T-helper 2 cell treated with Interferon-gamma antibody and Interleukin-4, amounts not matched to agents 5 μg/mL and 100 μg/mL, for 36 hours (primary cell): Measurements from ENCODE around the gene AOPEP.
A peak's percentile ranks its signal among the peaks of the same experiment; 100 is the strongest.
"Not testable (repeated sequence)": the region's sequence is repeated elsewhere in the genome, so short reads cannot be mapped to it uniquely, and the experiment has no call there.

Experiments
- DNase-seq: peaks from one replicate; pipeline ENCODE4 v3.0.0; 2021; ENCODE audit warnings: low spot score
- H3K27ac Mint-ChIP-seq: one replicate; pipeline ENCODE4 v1.8.0; 2021; ENCODE audit warnings: mild to moderate bottlenecking, mixed read lengths
- H3K27me3 Mint-ChIP-seq: one replicate; pipeline ENCODE4 v1.8.0; 2021; ENCODE audit warnings: low read depth, mixed read lengths
- H3K36me3 Mint-ChIP-seq: one replicate; pipeline ENCODE4 v1.8.0; 2021; ENCODE audit warnings: low read depth, mixed read lengths
- H3K4me1 Mint-ChIP-seq: one replicate; pipeline ENCODE4 v1.8.0; 2021; ENCODE audit warnings: low read depth, mixed read lengths
- H3K4me3 Mint-ChIP-seq: one replicate; pipeline ENCODE4 v1.8.0; 2022; ENCODE audit warnings: mild to moderate bottlenecking, moderate library complexity, mixed read lengths
- H3K9me3 Mint-ChIP-seq: one replicate; pipeline ENCODE4 v1.8.0; 2021; ENCODE audit warnings: mixed read lengths

The AOPEP gene

GRCh38 chr9:94829380-94830070, 103.0 kb downstream of the AOPEP start:
- H3K27me3 Mint-ChIP-seq = no peaks in the 10 kb centered on the region
- peaks cover 15% of the 10 kb centered on the region for H3K4me1 Mint-ChIP-seq

GRCh38 chr9:94830071-94830604, 103.6 kb downstream of the AOPEP start:
- not testable (repeated sequence) for H3K27me3 Mint-ChIP-seq, H3K36me3 Mint-ChIP-seq, H3K9me3 Mint-ChIP-seq, H3K27ac Mint-ChIP-seq, H3K4me3 Mint-ChIP-seq, DNase-seq
- H3K4me1 Mint-ChIP-seq = peaks cover 15% of the 10 kb centered on the region

More at GRCh38 chr9:94829380-94830070, 103.0 kb downstream of the AOPEP start:
- no peak overlapping the region for H3K4me3 Mint-ChIP-seq
- no peak for DNase-seq
- H3K27ac Mint-ChIP-seq = no peak overlapping the region
- peaks cover 9% of the 10 kb centered on the region for H3K36me3 Mint-ChIP-seq
- peaks cover 10% of the 10 kb centered on the region for H3K9me3 Mint-ChIP-seq

GRCh38 chr9:94833802-94834201, 107.3 kb downstream of the AOPEP start:
- Mint-ChIP-seq H3K36me3 (peaks cover 10% of the 10 kb centered on the region), H3K4me1 (peaks cover 14% of the 10 kb centered on the region), H3K27me3 (no peaks in the 10 kb centered on the region), H3K9me3 (peaks cover 23% of the 10 kb centered on the region), H3K4me3 (no peak overlapping the region), H3K27ac (no peak overlapping the region)
- DNase-seq = no peak

GRCh38 chr9:94837404-94837803, 110.9 kb downstream of the AOPEP start:
- H3K36me3 Mint-ChIP-seq = peaks cover 14% of the 10 kb centered on the region
- DNase-seq = no peak
- H3K27me3 Mint-ChIP-seq = no peaks in the 10 kb centered on the region
- no peak overlapping the region for H3K27ac Mint-ChIP-seq
- H3K9me3 Mint-ChIP-seq = peaks cover 13% of the 10 kb centered on the region
- no peak overlapping the region for H3K4me3 Mint-ChIP-seq
- peaks cover 18% of the 10 kb centered on the region for H3K4me1 Mint-ChIP-seq

GRCh38 chr9:94839398-94839797, 112.9 kb downstream of the AOPEP start:
- Mint-ChIP-seq H3K4me1 (peaks cover 19% of the 10 kb centered on the region), H3K27ac (no peak overlapping the region), H3K4me3 (no peak overlapping the region), H3K9me3 (peaks cover 13% of the 10 kb centered on the region), H3K36me3 (peaks cover 11% of the 10 kb centered on the region), H3K27me3 (no peaks in the 10 kb centered on the region)
- peak; percentile 17 for DNase-seq

GRCh38 chr9:94840738-94841137, 114.2 kb downstream of the AOPEP start:
- Mint-ChIP-seq H3K36me3 (peaks cover 13% of the 10 kb centered on the region), H3K9me3 (peaks cover 13% of the 10 kb centered on the region), H3K4me3 (no peak overlapping the region), H3K4me1 (peaks cover 17% of the 10 kb centered on the region), H3K27me3 (no peaks in the 10 kb centered on the region), H3K27ac (no peak overlapping the region)
- DNase-seq = no peak

- H3K4me1 Mint-ChIP-seq = peaks cover 20% of the 10 kb centered on the region
- no peak overlapping the region for H3K4me3 Mint-ChIP-seq
- H3K27me3 Mint-ChIP-seq = no peaks in the 10 kb centered on the region
- DNase-seq = no peak
- peaks cover 5% of the 10 kb centered on the region for H3K9me3 Mint-ChIP-seq
- H3K27ac Mint-ChIP-seq = no peak overlapping the region
- peaks cover 15% of the 10 kb centered on the region for H3K36me3 Mint-ChIP-seq
Measured at GRCh38 chr9:94843134-94843533, 116.6 kb downstream of the AOPEP start.

GRCh38 chr9:94846739-94847138, 120.2 kb downstream of the AOPEP start:
- Mint-ChIP-seq H3K4me1 (peaks cover 12% of the 10 kb centered on the region), H3K9me3 (no peaks in the 10 kb centered on the region), H3K27ac (no peak overlapping the region), H3K27me3 (no peaks in the 10 kb centered on the region), H3K4me3 (no peak overlapping the region), H3K36me3 (peaks cover 3% of the 10 kb centered on the region)
- no peak for DNase-seq

- peaks cover 2% of the 10 kb centered on the region for H3K27me3 Mint-ChIP-seq
- peaks cover 3% of the 10 kb centered on the region for H3K36me3 Mint-ChIP-seq
- no peak overlapping the region for H3K27ac Mint-ChIP-seq
- H3K4me3 Mint-ChIP-seq = no peak overlapping the region
- DNase-seq = no peak
- no peaks in the 10 kb centered on the region for H3K9me3 Mint-ChIP-seq
- H3K4me1 Mint-ChIP-seq = peaks cover 9% of the 10 kb centered on the region
Measured at GRCh38 chr9:94847486-94847885, 121.0 kb downstream of the AOPEP start.

- H3K27ac Mint-ChIP-seq, H3K4me3 Mint-ChIP-seq, DNase-seq, H3K27me3 Mint-ChIP-seq, H3K4me1 Mint-ChIP-seq, H3K9me3 Mint-ChIP-seq, H3K36me3 Mint-ChIP-seq: not testable (repeated sequence)
Measured at GRCh38 chr9:94848791-94849190, 122.3 kb downstream of the AOPEP start.

- Mint-ChIP-seq H3K4me3 (no peak overlapping the region), H3K27ac (no peak overlapping the region), H3K36me3 (peaks cover 2% of the 10 kb centered on the region), H3K27me3 (peaks cover 6% of the 10 kb centered on the region), H3K4me1 (peaks cover 3% of the 10 kb centered on the region), H3K9me3 (no peaks in the 10 kb centered on the region)
- no peak for DNase-seq
Measured at GRCh38 chr9:94850540-94851434, 124.3 kb downstream of the AOPEP start.

- Mint-ChIP-seq H3K4me3 (no peak overlapping the region), H3K27ac (no peak overlapping the region), H3K27me3 (peaks cover 6% of the 10 kb centered on the region), H3K4me1 (peaks cover 3% of the 10 kb centered on the region), H3K36me3 (no peaks in the 10 kb centered on the region), H3K9me3 (no peaks in the 10 kb centered on the region)
- no peak for DNase-seq
Measured at GRCh38 chr9:94851467-94851866, 125.0 kb downstream of the AOPEP start.

- Mint-ChIP-seq H3K27me3 (peaks cover 6% of the 10 kb centered on the region), H3K36me3 (no peaks in the 10 kb centered on the region), H3K4me3 (no peak overlapping the region), H3K27ac (no peak overlapping the region), H3K4me1 (peaks cover 2% of the 10 kb centered on the region), H3K9me3 (no peaks in the 10 kb centered on the region)
- no peak for DNase-seq
Measured at GRCh38 chr9:94851892-94852291, 125.4 kb downstream of the AOPEP start.

- H3K4me1 Mint-ChIP-seq = no peaks in the 10 kb centered on the region
- H3K4me3 Mint-ChIP-seq = no peak overlapping the region
- no peaks in the 10 kb centered on the region for H3K36me3 Mint-ChIP-seq
- no peak for DNase-seq
- H3K9me3 Mint-ChIP-seq = no peaks in the 10 kb centered on the region
- H3K27ac Mint-ChIP-seq = no peak overlapping the region
- peaks cover 10% of the 10 kb centered on the region for H3K27me3 Mint-ChIP-seq
Measured at GRCh38 chr9:94852373-94852772, 125.9 kb downstream of the AOPEP start.
